Activated CD4-positive, alpha-beta T cell treated with anti-CD3 and anti-CD28 coated beads, Interleukin-2, amount 50 U/mL, for 24 hours (primary cell): ENCODE data around the gene WEE1.

ENCODE experiments used
- DNase-seq, 2 donors: peaks; one replicate each; pipeline ENCODE4 v3.0.0-alpha.2; 2020; ENCODE audit warnings: low read depth in 1 of 2, low spot score in 1 of 2

The WEE1 gene

GRCh38 chr11:9565822-9566560 lies 7.5 kb upstream of the WEE1 start:
- DNase-seq, result peak in 1 of 2 donors; percentile 73

- no peak for DNase-seq
Measured at GRCh38 chr11:9566561-9567063, 6.9 kb upstream of the WEE1 start.

- DNase-seq, result no peak
Measured at GRCh38 chr11:9567401-9567800, 6.1 kb upstream of the WEE1 start.

GRCh38 chr11:9568161-9568853 lies 5.2 kb upstream of the WEE1 start:
- DNase-seq, result no peak

GRCh38 chr11:9568854-9569587 lies 4.4 kb upstream of the WEE1 start:
- no peak for DNase-seq

- DNase-seq, result no peak
Measured at GRCh38 chr11:9569588-9570164, 3.8 kb upstream of the WEE1 start.

GRCh38 chr11:9570313-9571025 lies 3.0 kb upstream of the WEE1 start:
- no peak for DNase-seq

- DNase-seq, result no peak
Measured at GRCh38 chr11:9571071-9571762, 2.3 kb upstream of the WEE1 start.

GRCh38 chr11:9571763-9572115 lies 1.7 kb upstream of the WEE1 start:
- DNase-seq, result no peak

- no peak for DNase-seq
Measured at GRCh38 chr11:9573775-9574621, 528 bp downstream of the WEE1 start.

GRCh38 chr11:9574622-9575259 lies 1.3 kb downstream of the WEE1 start:
- no peak for DNase-seq

- no peak for DNase-seq
Measured at GRCh38 chr11:9575260-9576240, 2.1 kb downstream of the WEE1 start.

GRCh38 chr11:9576701-9577381 lies 3.4 kb downstream of the WEE1 start:
- no peak for DNase-seq

GRCh38 chr11:9577556-9577955 lies 4.1 kb downstream of the WEE1 start:
- no peak for DNase-seq

GRCh38 chr11:9580894-9581293 lies 7.4 kb downstream of the WEE1 start:
- no peak for DNase-seq

- DNase-seq, result no peak
Measured at GRCh38 chr11:9581556-9582161, 8.2 kb downstream of the WEE1 start.

GRCh38 chr11:9590717-9591116 lies 17.2 kb downstream of the WEE1 start:
- no peak for DNase-seq
